Endothelial cell of umbilical vein (primary cell): Measurements from ENCODE around the gene MAP3K13.

Source experiments
- CTCF ChIP-seq, 2 donors: IDR thresholded peaks; 1 replicate in 1 of 2; 2 replicates in 1 of 2; pipeline ENCODE4 v1.5.1; 2011; ENCODE audit warnings: low read length in 2 of 2, mild to moderate bottlenecking in 2 of 2, moderate library complexity in 2 of 2, control low read depth in 1 of 2, inconsistent platforms in 1 of 2, low read depth in 1 of 2; ENCODE audit not compliant: insufficient read depth in 1 of 2; ENCODE audit errors: extremely low read depth in 1 of 2
- FOS ChIP-seq: IDR thresholded peaks from 2 replicates; pipeline ENCODE4 v1.6.1; 2011; ENCODE audit warnings: mild to moderate bottlenecking, low read length, moderate library complexity, borderline replicate concordance; ENCODE audit not compliant: insufficient read depth
- MYC ChIP-seq: IDR thresholded peaks from one replicate; pipeline ENCODE4 v1.6.1; 2011; ENCODE audit warnings: mild to moderate bottlenecking, low read depth, low read length
- POLR2A ChIP-seq: IDR thresholded peaks from 2 replicates; pipeline ENCODE4 v1.6.1; 2012; ENCODE audit warnings: low read depth, mild to moderate bottlenecking, control low read depth, low read length

GRCh38 chr3:185399737-185400667, 37.1 kb downstream of the MAP3K13 start:
- TF ChIP-seq FOS = no peak
- TF ChIP-seq CTCF (IDR thresholded peaks at IDR 0.05; ENCODE audit: extremely low read depth in 1 of 2, insufficient read depth in 1 of 2, low read depth in 1 of 2, low read length in 2 of 2) = no peak
- TF ChIP-seq POLR2A = no peak
- TF ChIP-seq MYC = no peak
